IPS DF 4.7 (cell line): ENCODE results near the gene GRIK3.

Source experiments
- DNase-seq: peaks from one replicate; pipeline ENCODE4 v3.0.0-alpha.2; 2013; ENCODE audit warnings: low spot score; ENCODE audit errors: extremely low read depth

GRIK3 gene

GRCh38 chr1:36858981-36859380, 175.3 kb downstream of the GRIK3 start:
- no peak for DNase-seq

- DNase-seq = no peak
These were observed 175.8 kb downstream of the GRIK3 start for GRCh38 chr1:36858553-36858952.

DNA sequence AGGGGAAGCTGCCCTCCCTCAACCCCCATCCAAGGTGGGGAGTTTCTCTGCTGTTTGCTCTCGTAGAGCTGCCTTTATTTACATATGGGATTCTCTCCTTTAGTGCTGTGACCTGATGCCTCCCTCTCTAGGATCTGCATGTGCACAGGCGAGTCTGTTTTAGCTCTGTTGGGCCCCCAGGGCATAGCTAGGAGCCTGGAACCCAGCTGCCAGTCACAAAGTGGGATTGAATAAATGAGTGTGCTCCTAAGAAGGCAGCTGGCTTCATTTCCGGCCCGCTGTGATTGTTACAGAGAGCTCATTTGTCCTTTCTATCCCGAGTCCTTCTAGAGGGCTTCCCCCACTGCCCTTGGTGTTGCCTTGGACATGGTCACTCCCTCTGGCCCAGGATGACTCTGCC, 176.6 kb downstream of the GRIK3 start:
- DNase-seq = no peak

- DNase-seq = no peak
These were observed 178.4 kb downstream of the GRIK3 start for GRCh38 chr1:36855699-36856494.

DNA sequence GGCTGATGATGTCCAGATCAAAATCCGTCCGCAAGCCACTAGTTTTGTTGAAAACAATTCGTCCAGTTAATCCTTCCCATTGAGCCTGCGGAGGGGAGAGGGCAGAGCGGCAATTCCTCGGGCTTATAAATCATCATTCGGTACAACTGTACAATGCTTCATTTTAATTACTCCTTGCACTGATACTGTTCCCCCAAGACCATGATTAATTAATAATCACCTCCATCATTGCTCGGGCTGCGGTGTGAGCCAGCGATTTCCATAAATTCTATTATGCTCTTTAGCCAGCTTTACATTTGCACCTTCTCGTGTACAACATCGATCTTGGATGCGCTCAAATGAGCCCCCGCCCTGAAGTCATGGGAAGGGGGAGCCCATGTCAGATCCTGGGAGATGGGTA, 180.7 kb downstream of the GRIK3 start:
- no peak for DNase-seq

DNA sequence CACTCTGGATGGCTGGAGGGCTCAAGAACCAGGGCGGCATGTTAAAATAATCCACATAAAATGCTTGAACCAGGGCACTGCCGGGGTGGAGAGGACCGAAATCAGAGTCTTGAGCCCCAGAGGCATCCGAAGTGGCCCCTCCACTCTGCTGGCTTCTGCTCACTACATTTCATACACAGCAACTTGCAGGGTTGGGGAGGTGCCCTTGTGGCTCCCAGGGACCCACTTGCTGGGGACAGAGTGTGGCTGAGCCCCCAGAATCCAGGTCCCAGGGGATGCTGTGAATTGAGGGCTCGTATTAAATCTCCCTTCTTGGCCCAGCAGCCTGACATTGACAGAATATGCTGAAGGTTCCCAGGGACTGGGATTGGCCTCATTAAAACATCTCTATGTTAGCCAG, 181.7 kb downstream of the GRIK3 start:
- no peak for DNase-seq

GRCh38 chr1:36851595-36851994, 182.7 kb downstream of the GRIK3 start:
- no peak for DNase-seq

DNA sequence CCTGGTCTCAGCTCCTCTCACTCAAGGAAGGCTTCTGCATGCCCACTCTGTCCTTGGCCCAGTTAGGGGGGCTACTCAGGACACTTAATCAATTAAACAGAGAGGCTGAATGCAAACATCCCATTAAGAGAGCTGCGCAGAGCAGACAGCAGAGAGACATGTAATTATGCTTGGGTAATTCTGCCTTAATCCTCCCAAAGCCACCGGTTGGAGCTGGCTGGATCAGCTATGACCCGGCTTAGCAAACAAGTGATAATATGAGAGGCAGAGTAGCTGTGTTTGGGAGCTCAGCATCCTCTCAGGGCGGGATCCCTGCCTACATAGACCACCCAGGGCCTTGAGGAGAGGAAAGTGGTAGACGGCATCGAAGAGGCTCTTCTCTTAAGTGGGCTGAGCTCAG, 183.2 kb downstream of the GRIK3 start:
- no peak for DNase-seq

DNA sequence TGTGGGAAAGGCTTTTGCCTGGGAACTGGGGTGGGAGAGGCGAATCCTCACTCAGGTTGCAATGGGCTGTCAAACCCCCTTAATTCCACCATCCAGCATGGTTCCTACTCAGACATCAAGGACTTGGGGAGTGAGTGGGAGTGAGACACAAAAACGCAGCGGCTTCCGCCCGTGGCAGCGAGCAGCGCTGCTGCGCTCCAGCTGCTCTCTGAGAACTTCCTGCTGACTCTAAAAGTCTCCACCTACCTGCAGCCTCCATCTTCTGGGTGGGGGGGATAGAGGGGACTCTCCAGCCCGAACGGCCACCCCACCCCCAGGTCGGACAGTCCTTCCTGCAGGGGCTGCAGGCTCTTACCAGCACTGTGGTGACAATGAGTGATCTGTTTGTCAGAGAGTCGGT, 184.4 kb downstream of the GRIK3 start:
- DNase-seq = no peak

DNA sequence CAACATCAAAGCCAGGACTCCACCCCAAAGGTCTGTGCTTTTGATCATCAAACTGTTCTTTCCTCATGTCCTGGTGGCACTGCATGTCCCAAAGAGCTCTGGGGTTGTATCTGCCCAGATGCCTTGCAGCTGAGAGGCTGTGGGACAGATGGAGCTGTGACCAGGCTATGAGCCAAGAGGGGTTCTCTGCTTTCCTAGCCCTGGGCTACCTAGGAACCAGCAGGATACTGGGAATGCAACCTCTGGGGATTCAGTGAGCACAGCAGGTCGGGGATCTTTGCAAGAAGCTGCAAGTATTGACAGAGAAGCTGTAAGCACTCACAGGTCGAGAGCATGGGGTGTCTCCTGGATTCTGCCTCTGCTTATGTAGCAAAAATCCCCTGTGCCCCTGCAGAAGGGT, 186.6 kb downstream of the GRIK3 start:
- DNase-seq = no peak

DNA sequence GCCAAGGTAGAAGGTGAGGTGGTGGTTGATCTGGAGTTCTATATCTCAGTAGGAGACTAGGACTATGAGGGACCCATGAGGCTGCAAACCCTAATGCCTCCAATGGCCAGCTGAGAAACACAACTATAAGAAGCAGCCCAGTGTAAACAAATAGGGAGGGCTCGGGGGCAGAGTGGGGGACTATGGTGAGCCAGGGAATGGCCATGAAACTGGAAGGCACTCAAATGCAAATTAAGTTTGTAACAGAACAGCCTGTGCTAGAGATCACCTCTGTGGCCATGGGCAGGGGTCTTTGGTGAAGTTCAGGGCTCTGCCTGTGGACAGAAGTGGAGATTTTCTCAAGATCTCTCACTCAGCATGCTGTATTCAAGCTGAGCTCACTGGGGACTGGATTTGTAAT, 187.1 kb downstream of the GRIK3 start:
- no peak for DNase-seq

- DNase-seq = no peak
These were observed 188.0 kb downstream of the GRIK3 start for GRCh38 chr1:36846357-36846756.

GRCh38 chr1:36845802-36846201, 188.5 kb downstream of the GRIK3 start:
- DNase-seq = no peak

DNA sequence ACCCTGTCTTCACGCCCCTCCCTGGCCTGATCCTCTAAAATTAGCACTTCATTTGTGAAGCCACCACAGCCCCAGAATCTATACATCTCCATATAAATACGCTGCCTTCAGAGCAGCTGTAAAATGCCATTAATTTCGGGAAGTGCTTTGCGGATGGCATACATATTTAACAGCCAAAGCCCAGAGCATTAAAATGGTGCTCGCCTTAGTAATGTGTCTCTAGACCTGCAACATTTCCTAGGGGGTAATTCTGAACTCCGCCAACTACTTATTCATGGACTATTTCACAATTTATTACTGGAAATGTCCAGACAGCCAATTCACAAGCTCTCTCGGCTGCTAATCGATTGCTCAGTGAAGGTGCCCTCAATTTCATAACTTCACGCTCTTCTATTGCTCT, 189.4 kb downstream of the GRIK3 start:
- DNase-seq = no peak

DNA sequence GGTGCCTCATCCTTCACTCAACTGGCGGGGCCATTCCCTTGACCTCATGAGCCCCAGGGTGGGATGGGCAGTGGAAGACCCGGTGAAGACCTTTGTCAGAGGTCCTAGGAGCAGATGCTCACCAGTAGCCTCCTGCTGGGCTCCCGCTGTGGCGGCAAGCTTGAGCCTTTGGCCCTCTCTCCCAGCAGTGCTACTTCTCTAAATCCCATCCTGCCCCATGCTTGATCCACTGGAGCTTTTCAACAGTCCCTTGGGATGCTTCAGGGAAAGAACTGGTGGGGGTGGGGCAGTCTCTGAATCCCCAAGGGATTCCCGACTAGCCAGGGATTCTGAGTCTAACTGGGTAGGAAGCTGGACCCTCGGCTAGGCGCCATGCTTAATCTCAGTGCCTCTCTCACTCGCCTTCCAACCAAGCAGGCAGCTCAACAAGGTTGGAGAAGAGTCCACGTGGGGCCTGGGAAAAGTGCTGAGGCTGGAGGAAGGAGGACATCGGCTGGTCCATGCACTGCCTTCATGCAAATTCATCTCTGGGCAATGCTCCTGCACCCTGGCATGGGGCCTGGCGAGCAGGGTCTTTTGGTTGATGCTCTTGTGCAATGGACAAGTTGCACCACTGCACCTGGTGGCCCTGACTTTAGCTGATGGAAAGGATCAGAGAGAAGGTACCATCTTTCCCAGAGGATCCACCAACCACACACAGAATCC, 190.3 kb downstream of the GRIK3 start:
- no peak for DNase-seq

DNA sequence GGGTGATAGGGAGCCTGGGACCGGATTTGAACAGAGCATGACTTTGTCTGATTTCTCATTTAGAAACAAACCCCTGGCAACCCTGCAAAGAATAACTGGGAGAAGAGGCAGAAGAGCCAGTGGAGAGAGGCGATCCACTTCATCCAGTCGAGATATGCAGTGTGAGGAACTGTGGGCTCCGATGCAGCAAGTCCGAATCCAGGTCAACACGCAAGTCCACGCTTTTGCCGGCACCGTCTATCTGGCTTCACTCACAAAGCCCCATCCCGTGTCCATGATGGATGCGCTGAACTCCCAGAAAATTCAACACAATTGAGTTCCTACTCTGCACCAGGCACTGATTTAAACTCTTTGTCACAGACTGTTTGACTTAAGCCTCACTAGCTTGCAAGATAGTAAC, 191.3 kb downstream of the GRIK3 start:
- DNase-seq = no peak

- no peak for DNase-seq
These were observed 191.9 kb downstream of the GRIK3 start for GRCh38 chr1:36842448-36842847.

- DNase-seq = no peak
These were observed 194.8 kb downstream of the GRIK3 start for GRCh38 chr1:36839485-36839884.

DNA sequence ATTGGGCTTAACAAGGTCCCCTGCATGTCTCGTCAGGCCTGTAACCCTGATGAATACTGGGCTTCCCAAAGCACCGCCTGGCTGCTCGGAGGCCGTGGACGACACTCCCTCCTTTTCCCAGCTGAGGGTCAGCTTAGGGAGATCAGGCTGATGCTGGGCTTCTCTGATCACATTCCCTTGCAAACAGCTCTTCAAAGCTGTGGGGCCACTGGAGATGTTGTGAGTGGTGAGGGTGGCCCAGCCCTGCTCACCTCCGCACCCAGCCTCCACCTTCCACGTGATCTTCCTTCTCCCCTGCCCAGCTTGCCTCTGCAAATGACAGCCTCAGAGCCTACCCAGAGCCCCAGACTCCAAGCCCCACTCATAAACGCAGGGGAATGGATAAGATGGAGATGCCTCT, 195.4 kb downstream of the GRIK3 start:
- DNase-seq = no peak

- DNase-seq = no peak
These were observed 197.4 kb downstream of the GRIK3 start for GRCh38 chr1:36836916-36837315.

DNA sequence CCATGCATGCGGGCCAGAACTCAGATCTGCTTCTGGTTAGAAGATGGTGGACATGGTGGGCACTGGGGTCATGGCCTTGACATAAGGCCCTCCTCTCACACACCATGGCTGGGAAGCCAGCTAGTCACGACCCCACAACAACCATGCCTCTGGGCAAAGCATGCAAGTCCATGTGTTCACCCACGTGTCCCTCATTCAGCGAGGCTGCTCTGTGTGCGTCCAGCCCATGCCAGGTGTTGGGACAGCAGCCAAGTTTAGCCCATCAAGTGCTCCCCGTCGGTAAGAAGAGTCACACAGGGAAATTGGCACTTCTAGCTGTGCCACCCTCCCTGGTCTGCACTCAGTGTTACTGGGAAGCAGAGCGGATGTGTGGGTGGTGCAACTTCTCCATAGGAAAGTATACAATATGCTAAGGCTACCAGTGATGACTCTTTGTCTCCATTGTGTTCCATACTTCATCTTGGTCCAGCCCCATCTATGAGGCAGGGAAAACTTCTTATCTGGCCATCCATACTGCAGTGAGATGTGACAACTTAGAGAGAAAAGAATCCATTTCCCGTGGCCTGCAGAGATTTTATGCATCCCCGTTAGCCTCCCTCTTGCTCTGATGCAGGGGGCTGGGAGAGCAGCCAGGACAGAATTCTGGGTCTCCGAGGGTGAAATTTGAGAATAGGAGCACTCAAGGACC, 198.0 kb downstream of the GRIK3 start:
- no peak for DNase-seq

DNA sequence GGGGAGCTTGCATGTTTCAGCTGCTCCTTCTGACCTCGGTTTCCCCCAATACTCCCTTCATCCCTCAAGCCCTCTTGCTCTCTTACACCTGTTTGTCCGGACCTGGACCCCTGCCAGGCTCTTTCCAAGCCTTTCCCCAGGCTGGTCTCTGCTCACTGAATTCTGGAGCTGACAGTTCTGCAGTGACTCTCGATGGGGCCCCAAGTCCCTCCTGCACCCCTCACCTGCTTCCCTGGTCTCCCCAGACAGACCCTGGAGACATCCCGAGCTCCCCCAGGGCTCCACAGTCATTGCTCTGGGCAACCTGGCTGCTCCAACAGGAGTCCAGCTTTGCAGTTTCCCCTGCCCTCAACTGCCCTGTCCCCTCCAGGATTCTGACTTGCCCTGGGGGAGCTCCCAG, 198.6 kb downstream of the GRIK3 start:
- no peak for DNase-seq
